HG02588 (cell line): Measurements from ENCODE around the gene SOD3.

Experiments
- ATAC-seq: cut with Tn5 transposase; IDR thresholded peaks from one replicate; pipeline ENCODE4 v1.9.1; 2021; ENCODE audit warnings: mild to moderate bottlenecking, moderate library complexity; ENCODE audit not compliant: unreplicated experiment

SOD3 gene

DNA sequence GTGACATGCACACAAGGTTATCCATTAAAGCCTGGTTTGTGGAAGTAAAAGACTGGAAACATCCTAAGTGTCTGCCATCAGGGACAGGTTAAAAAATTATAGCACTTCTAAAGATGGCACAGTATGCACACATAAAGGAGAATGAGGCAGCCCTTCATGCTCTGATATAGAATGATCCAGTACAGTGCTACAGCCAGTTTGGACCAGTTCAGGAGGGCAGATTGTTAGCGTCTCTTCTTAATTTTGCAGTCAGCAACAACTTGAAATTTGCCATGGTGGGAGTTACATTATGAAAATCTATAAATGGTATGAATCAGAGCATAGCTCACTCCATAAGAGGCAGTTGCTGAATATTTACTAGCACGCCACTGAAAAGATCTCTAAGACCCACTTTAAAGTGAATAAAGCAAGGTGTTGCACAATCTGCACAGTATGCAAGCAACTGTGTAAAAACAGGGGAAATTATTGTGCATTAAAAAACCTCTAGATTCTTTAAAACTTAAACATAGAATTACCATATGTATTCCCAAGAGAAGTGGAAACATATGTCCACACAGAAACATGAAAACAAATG, 20.3 kb upstream of the SOD3 start:
- no peak for ATAC-seq

GRCh38 chr4:24775750-24776149, 19.6 kb upstream of the SOD3 start:
- ATAC-seq, result no peak

- no peak for ATAC-seq
Observed at GRCh38 chr4:24777536-24778463, 17.6 kb upstream of the SOD3 start.

DNA sequence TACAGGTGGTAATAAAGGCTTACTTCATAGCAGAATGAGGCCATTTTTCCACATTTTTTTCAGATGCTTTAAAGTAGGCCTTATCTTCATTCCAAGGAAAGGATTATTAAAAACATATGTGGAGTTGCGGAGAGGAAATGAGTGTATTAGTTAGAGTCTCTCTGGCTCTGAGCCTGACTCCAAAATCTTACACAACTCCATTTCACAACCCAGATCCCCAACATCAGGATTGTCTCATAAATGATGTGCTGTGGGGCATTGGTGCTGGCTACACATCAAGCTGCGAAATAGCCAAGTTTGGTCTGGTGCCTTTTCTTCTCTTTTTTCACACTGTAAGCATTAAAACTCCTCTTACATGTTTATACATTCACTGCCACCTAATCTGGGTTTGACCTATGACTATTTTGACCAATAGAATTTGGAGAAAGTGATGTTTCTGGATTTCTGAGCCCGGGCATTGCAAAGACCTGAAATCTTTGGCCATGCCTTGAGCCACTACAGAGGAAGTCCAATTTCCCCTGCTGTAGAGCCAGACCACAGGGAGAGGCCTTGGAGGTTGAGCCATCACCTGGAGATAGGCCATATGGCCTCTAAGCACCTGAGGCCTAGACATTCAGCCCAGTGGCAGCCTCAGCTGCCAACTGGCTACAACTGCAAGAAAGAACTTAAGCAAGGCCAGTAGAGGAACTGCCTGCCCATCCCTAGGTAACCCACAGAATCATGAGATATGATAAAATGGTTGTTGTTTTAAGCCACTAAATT, 16.7 kb upstream of the SOD3 start:
- no peak for ATAC-seq

- ATAC-seq, result no peak
Observed at GRCh38 chr4:24780936-24781495, 14.4 kb upstream of the SOD3 start.

GRCh38 chr4:24781999-24782745, 13.2 kb upstream of the SOD3 start:
- ATAC-seq, result no peak

- no peak for ATAC-seq
Observed at GRCh38 chr4:24783506-24783905, 11.9 kb upstream of the SOD3 start.

DNA sequence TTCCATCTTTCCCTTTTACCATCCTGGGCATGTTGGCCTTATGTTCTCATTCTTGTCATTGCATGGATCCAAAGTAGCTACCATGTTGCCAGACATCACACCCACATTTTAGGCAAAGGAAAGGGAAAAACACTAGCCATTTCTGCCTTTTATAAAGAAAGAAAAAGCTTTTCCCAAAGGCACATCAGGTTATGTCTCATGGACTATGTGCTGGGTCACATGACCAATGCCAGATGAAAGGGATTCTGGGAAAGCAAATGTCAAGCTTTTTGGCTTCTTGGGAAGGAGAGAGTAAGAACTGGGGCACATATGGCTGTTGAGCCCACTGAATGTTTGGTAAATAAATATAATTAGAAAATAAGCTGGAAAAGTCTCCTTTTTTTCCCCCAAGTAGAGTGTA, 4.3 kb upstream of the SOD3 start:
- ATAC-seq, result no peak

DNA sequence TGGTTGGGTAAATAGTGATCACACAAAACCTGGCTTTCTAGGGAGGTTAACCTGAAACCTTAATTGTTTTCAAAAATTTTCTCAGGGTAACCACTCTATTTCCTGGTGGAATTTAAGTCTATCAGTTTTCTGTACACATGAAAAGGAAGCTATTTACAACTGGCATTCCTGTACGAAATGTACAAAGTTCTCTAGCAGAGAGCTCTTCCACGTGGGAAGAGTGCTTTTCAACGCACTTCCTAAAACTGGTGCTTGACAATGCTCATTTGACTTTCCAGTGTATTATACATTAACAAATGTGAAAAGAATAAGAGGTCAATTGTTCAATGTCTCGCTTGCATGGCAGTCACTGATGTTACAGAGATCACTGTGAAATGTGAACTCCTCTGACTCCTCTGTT, 2.8 kb upstream of the SOD3 start:
- ATAC-seq, result no peak

GRCh38 chr4:24793219-24794005, 2.0 kb upstream of the SOD3 start:
- ATAC-seq, result no peak

GRCh38 chr4:24794051-24794450, 1.3 kb upstream of the SOD3 start:
- no peak for ATAC-seq

- no peak for ATAC-seq
Observed at GRCh38 chr4:24794480-24794879, 893 bp upstream of the SOD3 start.

DNA sequence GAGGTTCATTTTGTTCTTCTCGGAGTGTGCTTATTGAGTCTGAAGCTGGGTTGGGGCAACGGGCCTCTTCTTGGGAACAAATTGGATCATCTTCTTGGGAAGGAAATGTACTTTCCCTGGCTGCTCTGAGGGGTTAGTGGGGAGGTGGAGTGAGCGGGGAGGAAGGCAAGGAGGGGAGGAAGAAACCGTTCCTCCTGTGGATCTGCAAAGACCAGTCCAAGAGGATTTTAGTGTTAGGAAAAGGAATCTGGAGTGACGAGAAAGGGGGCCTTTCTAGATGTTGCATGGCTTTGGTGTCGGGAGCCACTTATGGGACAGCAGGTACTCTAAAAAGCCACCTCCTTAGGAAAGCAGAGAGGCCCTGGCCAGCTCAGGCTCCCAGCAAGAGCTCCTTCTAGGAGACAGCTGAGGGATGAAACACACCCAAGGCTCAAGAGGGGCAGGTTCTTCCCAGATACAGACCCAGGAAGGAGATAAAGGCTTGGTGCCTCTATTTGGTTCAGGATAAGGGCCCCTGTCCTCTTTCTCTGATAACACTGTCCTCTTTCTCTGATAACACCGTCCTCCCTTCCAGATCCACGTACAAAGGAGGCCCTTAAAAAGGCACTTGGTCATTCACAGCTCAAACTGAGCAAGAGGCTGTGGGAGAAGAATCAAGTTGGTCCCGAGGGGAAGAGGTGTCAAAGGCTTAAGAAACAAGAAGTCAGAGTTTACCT, 451 bp downstream of the SOD3 start:
- ATAC-seq, result no peak

DNA sequence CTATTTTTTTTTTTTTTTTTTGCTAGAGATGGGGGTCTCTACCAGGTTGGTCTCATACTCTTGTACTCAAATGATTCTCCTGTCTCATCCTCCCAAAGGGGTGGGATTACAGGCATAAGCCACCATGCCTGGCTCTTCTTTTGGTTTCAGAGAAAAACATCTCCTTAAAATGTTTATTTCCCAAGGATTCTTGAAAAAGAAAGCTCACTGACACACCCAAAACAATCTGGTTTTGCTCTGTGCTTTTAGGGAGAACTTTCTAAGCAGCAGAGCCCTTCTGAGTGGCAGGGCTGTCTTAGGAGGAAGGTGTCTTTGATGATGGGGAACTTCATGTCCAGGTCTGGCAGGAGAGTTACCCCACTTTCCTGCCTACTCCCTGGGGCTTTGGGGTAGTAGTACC, 1.2 kb downstream of the SOD3 start:
- no peak for ATAC-seq

DNA sequence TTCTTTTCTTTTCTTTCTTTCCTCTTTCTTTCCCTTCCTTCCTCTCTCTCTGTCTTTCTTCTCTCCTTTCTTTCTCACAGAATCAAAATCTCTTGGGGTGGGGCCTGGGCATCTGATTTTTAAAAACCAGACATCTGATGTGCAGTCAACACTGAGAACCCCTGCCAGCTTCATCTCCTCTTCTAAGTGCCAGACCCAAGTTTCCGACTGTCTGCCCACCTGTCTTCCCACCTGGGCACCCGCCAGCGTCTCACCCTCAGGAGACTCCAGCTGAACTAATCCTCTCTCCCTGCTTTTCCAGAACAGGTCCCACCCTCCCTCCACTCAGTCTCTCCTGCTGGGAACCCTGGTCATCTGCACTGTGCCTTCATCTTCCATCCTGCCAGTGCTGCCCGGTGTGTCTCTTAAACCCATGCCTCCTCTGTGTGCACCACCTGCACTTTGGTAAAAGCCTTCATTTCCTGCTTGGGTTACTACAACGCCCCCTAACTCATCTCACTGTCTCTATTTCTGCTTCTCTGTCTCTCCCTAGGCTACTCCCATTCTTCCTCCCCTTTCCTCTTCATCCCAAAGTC, 2.8 kb downstream of the SOD3 start:
- no peak for ATAC-seq

- ATAC-seq, result no peak
Observed at GRCh38 chr4:24799196-24799543, 3.8 kb downstream of the SOD3 start.

GRCh38 chr4:24799544-24800324, 4.4 kb downstream of the SOD3 start:
- no peak for ATAC-seq

DNA sequence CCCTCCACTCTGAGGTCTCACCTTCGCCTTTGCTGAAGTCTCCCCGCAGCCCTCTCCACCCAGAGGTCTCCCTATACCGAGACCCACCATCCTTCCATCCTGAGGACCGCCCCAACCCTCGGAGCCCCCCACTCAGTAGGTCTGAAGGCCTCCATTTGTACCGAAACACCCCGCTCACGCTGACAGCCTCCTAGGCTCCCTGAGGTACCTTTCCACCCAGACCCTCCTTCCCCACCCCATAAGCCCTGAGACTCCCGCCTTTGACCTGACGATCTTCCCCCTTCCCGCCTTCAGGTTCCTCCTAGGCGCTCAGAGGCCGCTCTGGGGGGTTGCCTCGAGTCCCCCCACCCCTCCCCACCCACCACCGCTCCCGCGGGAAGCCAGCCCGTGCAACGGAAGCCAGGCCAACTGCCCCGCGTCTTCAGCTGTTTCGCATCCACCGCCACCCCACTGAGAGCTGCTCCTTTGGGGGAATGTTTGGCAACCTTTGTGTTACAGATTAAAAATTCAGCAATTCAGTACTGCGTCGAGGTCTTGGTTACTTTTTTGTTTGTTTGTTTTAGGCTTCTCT, 5.0 kb downstream of the SOD3 start:
- no peak for ATAC-seq
